Gastrocnemius medialis (tissue), 4 donors: ENCODE measurements around the gene CNTN4. TPM values are rescaled to one million over a fixed set of nuclear protein-coding genes. Genes with fewer than 3 reads are reported as not detected.

Experiments used
- ATAC-seq, 2 donors: fragments of 150-250 bp; one replicate each; pipeline ENCODE4 v1.9.1; 2016
- DNase-seq, 2 donors: peaks; one replicate each; pipeline ENCODE4 v3.0.0-alpha.2; 2019
- H3K27ac ChIP-seq, 4 donors: fragments of 200-600 bp; sonication (generic); 1 replicate in 1 of 4; 2 replicates in 3 of 4; pipeline ENCODE4 v1.5.1; 2016 to 2018; ENCODE audit warnings: mild to moderate bottlenecking in 2 of 4, moderate library complexity in 1 of 4
- H3K27me3 ChIP-seq, 3 donors: fragments of 200-600 bp; sonication (generic) in 2 of 3; 1 replicate in 1 of 3; 2 replicates in 2 of 3; pipeline versions ENCODE4 v1.5.1 to v1.6.0; 2016 to 2019; ENCODE audit warnings: mild to moderate bottlenecking in 1 of 3, moderate library complexity in 1 of 3
- H3K36me3 ChIP-seq, 2 donors: fragments of 200-600 bp; sonication (generic) in 1 of 2; one replicate each; pipeline ENCODE4 v1.5.1; 2017 to 2018
- H3K4me1 ChIP-seq, 2 donors: fragments of 200-600 bp; sonication (generic) in 1 of 2; one replicate each; pipeline ENCODE4 v1.5.1; 2016 to 2017; ENCODE audit warnings: mild to moderate bottlenecking in 2 of 2
- H3K4me3 ChIP-seq, 4 donors: fragments of 200-600 bp; sonication (generic) in 3 of 4; 1 replicate in 1 of 4; 2 replicates in 3 of 4; pipeline ENCODE4 v1.5.1; 2016 to 2019; ENCODE audit warnings: mild to moderate bottlenecking in 2 of 4
- H3K9me3 ChIP-seq, 3 donors: fragments of 200-600 bp; sonication (generic) in 2 of 3; 1 replicate in 1 of 3; 2 replicates in 2 of 3; pipeline ENCODE4 v1.5.1; 2016 to 2019
- CTCF ChIP-seq, 5 experiments: fragments of 450-650 bp in 3 of 5; fragments of 200-600 bp in 2 of 5; sonication (generic) in 2 of 5; IDR thresholded peaks in 4 of 5; conservative IDR thresholded peaks in 1 of 5; 1 replicate in 4 of 5; 2 replicates in 1 of 5; pipeline ENCODE4 v1.5.1; 2016 to 2019; ENCODE audit warnings: antibody characterized with exemption in 5 of 5, mild to moderate bottlenecking in 3 of 5, moderate library complexity in 3 of 5
- POLR2A ChIP-seq, 2 donors: fragments of 450-650 bp; IDR thresholded peaks; one replicate each; pipeline ENCODE4 v1.6.1; 2017; ENCODE audit warnings: antibody characterized with exemption in 2 of 2, mild to moderate bottlenecking in 2 of 2, moderate library complexity in 2 of 2
- in situ Hi-C, 4 donors: fragments of 200-750 bp; cut with MboI; loops; one replicate each; pipeline versions ENCODE4 v1.15.0 to v1.8.0; 2017; ENCODE audit warnings: low sequenced_read_pairs in 4 of 4
- intact Hi-C: fragments of 100-400 bp; cut with DNase I; formaldehyde crosslinking; loops from one replicate; pipeline ENCODE4 v1.15.1; 2023; ENCODE audit warnings: low total_unique reads
- total RNA-seq, 4 donors: library from RNA; depleted of rRNA; stranded (reverse); fragments of >200 nt; gene quantifications; one replicate each; pipeline versions ENCODE4 v1.1.0 to v1.2.3, GENCODE V29; 2016

CNTN4 gene
- total RNA-seq, 4 donors from 2014 or later: 0.51 to 1.9 (median 1.4) TPM

GRCh38 chr3:2096216-2096615 is 2.5 kb upstream of the CNTN4 start:
- Histone ChIP-seq H3K4me1 (no peaks in the 10 kb centered on the region), H3K27me3 (peaks cover 19 to 37% (median 28%) of the 10 kb centered on the region in 3 donors), H3K9me3 (no peaks in the 10 kb centered on the region), H3K36me3 (no peaks in the 10 kb centered on the region), H3K4me3 (no peak overlapping the region), H3K27ac (no peak overlapping the region)
- intact Hi-C loops: no loop called here
- DNase-seq: no peak
- TF ChIP-seq POLR2A (IDR thresholded peaks at IDR 0.05) (no peak), CTCF (IDR thresholded peaks at IDR 0.05 in 4 of 5, conservative IDR thresholded peaks at IDR 0.05 in 1 of 5) (no peak)
- in situ Hi-C loops: no loop called here
- ATAC-seq: no peak

- Histone ChIP-seq H3K4me3 (peak overlapping the region in 2 of 4 donors; percentile 41 to 47), H3K27me3 (peaks cover 22 to 40% (median 28%) of the 10 kb centered on the region in 3 donors), H3K4me1 (no peaks in the 10 kb centered on the region), H3K36me3 (no peaks in the 10 kb centered on the region), H3K9me3 (no peaks in the 10 kb centered on the region), H3K27ac (peak overlapping the region in 1 of 4 donors; percentile 48)
- in situ Hi-C loops (no loop called here), intact Hi-C loops (no loop called here)
- DNase-seq: no peak
- ATAC-seq: no peak
- TF ChIP-seq CTCF (IDR thresholded peaks at IDR 0.05 in 4 of 5, conservative IDR thresholded peaks at IDR 0.05 in 1 of 5) (no peak), POLR2A (IDR thresholded peaks at IDR 0.05) (no peak)
These were observed 950 bp upstream of the CNTN4 start for GRCh38 chr3:2097641-2098191.

GRCh38 chr3:2099028-2099671 is 484 bp downstream of the CNTN4 start:
- DNase-seq: no peak
- no peaks in the 10 kb centered on the region for H3K4me1 ChIP-seq
- TF ChIP-seq CTCF (IDR thresholded peaks at IDR 0.05 in 4 of 5, conservative IDR thresholded peaks at IDR 0.05 in 1 of 5) (no peak), POLR2A (IDR thresholded peaks at IDR 0.05) (no peak)
- H3K27ac ChIP-seq: peak overlapping the region in 1 of 4 donors; percentile 41
- ATAC-seq: no peak
- in situ Hi-C loops: no loop called here
- H3K9me3 ChIP-seq: no peaks in the 10 kb centered on the region
- intact Hi-C loops: no loop called here
- no peaks in the 10 kb centered on the region for H3K36me3 ChIP-seq
- H3K27me3 ChIP-seq: peaks cover 22 to 40% (median 28%) of the 10 kb centered on the region in 3 donors
- H3K4me3 ChIP-seq: peak overlapping the region; percentile 39 to 47 (median 42)

GRCh38 chr3:2099779-2100191 is 1.1 kb downstream of the CNTN4 start:
- peaks cover 22 to 40% (median 28%) of the 10 kb centered on the region in 3 donors for H3K27me3 ChIP-seq
- no peak for ATAC-seq
- no peaks in the 10 kb centered on the region for H3K9me3 ChIP-seq
- TF ChIP-seq POLR2A (IDR thresholded peaks at IDR 0.05) (no peak), CTCF (IDR thresholded peaks at IDR 0.05 in 4 of 5, conservative IDR thresholded peaks at IDR 0.05 in 1 of 5) (no peak)
- H3K4me1 ChIP-seq: no peaks in the 10 kb centered on the region
- H3K4me3 ChIP-seq: peak overlapping the region; percentile 5 to 47 (median 42)
- in situ Hi-C loops: no loop called here
- no peaks in the 10 kb centered on the region for H3K36me3 ChIP-seq
- no peak for DNase-seq
- intact Hi-C loops: no loop called here
- H3K27ac ChIP-seq: no peak overlapping the region
